HG03442 (cell line): ENCODE data around the gene ATP8B2.
"Not testable (repeated sequence)": the region's sequence is repeated elsewhere in the genome, so short reads cannot be mapped to it uniquely, and the experiment has no call there.

Experiments used
- ATAC-seq: cut with Tn5 transposase; IDR thresholded peaks from one replicate; pipeline ENCODE4 v1.9.1; 2021; ENCODE audit warnings: mild to moderate bottlenecking, moderate library complexity; ENCODE audit not compliant: unreplicated experiment

ATP8B2 gene

DNA sequence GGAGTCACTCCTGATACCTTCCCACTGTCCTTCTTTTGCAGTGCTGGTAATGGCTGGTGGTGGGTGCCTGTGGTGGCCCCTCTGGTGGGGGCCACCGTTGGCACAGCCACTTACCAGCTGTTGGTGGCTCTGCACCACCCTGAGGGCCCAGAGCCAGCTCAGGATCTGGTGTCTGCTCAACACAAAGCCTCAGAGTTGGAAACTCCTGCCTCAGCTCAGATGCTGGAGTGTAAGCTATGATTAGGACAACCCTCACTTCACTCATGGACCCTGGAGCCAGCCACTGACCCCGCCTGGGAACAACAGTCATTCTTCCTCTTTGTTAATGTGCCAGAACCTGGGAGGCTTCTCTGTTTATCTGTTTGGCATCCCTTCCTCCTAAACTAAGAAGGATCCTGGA, 1.1 kb upstream of the ATP8B2 start:
- no peak for ATAC-seq

DNA sequence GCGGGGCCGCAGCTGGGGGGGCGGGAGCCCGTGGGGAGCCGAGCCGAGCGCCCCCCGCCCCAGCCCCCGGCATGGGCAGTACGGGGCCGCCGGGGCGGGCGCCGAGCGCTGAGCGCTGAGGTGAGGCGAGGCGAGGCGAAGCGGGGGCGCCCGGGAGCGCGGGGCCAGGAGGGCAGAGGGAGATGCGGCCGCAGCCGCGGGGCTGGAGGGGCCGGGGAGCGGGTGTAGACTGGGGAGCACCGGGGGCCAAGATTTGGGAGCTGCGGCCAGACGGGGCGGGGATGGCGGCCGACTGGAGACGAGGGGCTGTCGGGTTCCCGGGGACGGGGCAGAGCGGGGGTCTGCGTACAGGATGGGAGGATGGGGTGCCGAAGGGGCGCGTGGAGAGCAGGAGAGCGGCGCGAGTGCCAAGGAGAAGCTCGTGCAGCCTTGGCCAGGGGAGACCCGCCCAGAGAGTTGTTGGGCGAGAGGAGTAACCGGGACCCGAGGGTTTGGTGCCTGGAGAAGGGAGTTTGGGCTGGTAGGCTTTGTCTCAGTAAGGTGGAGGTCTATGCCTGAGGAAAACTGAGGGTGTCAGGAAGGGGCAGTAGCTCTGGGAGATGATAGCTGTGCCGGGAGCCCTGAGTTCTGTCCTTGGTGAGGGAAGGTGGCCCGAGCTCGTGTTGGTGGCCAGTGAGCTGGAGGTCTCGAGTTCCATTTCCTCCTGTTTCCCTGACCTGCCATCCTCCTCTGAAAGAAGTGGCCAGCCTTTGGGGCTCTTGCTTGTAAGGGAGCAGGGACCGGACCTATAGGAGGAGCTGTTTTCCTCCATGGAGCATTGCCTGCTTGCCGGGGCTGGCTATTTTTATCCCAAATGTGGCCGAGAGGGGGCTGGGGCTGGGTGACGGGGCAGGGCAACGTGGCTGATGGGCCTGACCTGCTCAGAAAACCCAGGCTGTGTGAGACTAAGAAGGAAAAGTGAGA, 539 bp downstream of the ATP8B2 start:
- ATAC-seq = no peak

DNA sequence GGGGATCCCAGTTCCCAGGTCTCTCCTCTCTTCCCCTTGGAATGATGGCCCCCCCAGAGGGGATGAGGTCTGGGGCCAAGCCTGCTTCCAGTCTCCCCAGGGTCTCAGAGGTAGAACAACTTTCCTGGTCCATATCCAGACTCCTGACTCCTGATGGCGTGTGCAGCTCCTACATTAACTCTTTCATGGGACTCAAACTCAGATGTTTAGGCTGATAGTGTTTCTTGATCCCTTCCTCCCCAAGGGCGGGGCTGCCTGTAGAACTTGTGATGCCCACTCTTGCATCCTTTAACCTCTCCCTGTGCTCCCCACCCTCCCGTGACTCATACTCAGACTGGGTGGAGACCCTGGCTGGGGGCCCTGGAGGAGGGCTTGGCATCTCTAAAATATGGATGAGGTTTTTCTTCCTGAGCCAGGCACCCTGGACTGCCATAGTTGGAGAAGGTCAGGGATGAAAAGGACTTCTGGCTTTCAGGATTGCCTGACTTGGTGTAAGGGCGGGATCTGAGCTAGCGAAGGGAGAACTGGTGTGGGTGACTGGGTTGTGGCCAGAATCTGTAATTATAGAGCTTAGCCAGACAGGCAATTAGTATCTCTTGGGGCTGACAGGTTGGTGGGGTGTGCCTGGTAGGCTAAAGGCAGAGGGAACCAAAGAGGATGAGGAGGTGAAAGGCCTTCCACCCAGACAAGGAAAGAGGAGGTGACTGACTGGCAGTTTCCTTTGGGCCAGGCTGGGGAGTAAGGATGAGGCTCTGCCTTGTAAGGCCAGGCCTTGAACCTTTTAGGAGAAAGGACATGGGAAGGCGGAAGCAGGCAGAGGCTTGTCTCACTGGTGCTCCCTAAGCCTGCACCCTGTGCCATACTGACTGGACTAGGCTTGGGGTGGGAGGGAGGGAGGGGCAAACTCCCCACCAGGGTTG, 1.5 kb downstream of the ATP8B2 start:
- ATAC-seq = no peak

DNA sequence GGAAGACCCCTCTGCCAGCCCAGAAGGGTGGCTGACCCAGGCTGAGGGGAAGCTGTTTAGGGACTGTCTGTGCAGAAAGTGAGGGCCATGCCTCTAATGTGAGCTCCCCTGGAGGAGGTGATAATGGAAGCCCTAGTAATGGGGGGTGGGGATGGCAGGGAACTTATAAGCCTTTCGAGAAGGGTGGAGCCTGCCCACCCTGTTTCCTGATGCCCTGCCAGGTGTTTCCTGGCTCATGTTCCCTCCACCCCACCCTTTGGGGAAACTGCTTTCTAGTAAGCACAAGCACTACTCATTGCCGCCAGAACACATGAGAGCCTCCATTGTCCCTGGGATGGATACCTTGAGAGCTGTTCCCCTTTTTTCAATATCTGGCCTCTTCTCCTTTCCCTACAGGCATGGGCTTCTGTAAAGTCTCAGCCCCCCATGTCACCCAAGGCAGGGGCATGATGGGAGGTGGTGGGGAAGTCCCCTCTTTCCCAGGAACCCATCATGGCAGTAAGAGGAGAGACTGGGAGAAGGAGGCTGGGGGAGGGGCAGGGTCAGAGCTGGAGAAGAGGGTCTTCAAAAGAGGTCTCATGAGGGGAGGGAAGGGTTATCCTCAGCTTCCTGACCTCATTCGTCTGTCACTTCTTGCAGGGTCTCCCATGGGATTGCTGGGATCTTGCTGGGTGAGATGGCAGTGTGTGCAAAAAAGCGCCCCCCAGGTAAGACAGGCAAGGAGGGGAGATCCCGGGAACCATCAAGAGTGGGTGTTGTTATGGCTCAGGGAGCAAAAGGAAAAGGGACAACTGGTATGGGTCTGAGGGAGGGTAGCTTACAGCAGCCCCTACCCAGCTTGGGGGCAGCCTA, 2.4 kb downstream of the ATP8B2 start:
- ATAC-seq = no peak

DNA sequence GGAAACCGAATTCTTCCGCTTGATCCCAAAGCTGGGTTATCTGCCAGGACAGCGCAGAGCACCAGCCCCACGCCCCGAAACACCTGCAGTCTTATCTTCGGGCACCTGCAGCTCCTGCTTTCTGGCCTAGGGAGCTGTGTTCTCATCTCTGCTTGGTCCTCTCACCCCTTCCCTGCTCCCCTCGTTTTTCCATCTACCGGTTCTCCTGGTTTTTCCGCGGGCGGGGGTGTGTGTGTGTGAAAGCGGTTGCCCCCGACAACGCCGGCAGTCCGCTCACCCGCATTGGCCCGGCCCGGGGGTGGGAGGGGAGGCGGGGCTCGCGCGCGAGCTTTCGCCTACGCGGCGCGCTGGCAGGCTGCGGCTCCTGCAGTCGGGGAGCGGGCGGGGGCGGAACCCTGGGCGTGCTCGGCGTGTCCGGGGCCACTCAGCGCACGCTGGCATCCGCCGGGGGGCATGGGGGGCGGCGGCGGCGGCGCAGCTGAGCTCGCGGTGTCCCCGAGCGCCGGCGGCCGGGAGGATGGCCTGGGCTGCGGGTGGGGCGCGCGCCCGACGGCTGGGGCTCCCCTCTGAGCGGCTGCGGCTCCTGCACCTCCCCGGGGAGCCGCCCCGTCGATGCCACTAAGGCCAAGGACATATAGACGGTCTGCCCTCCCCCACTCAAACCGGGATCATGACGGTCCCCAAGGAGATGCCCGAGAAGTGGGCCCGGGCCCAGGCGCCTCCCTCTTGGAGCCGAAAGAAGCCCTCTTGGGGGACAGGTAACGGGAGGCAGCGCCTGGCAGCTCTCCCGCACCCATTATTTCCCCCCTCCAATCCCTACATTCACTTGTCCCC, 3.2 kb downstream of the ATP8B2 start:
- ATAC-seq = no peak

DNA sequence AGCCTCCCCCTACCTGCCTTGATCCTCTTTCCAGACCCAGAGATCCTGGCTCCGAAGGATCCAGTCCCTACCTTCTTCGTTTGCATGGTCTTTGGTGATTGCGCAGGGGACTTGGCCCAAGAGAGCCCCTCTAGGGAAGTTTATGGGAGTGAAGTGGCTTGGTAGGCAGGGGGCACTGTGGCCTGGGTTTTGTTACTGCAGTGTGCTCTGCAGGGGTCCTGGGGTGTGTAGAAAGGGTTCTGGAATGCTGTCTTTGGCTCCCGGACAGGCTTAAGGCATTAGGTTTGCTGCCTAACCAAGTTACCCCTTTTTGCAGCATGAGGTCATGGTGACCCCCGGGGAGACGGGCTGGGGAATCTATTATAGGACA, 3.8 kb downstream of the ATP8B2 start:
- ATAC-seq = no peak

DNA sequence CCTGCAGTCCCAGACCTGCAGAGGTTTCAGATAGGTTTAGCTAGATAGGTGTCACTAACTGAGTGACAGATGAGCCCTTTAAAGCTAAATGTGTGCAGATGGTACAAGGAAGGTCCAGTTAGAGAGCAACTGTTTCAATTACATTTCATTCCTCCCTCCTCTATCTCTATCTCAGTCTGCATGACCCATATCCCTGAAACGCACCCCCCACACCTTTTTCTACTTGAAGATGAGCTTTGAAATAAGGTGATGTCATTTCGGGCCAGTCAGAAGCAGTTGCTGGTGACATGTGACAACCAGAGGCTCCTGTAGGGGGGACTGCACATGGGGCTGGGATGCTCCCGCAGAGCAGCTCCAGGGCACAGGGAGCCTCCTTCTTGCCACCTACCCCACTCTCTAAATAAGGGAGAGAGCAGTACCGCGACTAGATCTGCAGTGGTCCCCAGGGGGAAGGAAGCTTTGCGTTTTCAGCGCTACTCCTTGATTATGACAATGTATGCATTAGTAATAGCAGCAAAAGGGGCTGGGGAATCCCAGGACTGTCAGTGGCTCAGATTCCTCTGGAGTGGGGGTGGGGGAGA, 4.3 kb downstream of the ATP8B2 start:
- no peak for ATAC-seq

DNA sequence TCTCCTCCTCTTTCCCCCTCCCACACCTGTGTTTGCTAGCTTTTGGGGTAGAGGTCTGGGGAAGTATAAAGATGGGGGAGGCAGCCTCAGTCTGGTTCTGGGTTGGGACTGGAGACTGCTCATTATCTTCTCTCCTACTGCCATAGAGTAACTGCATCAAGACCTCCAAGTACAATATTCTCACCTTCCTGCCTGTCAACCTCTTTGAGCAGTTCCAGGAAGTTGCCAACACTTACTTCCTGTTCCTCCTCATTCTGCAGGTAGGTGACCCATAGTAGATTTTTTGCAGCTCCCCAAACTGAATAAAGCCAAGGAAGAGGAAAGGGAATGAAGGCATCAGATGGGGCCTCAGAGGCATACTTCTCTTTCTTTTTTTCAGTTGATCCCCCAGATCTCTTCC, 5.3 kb downstream of the ATP8B2 start:
- ATAC-seq = no peak

DNA sequence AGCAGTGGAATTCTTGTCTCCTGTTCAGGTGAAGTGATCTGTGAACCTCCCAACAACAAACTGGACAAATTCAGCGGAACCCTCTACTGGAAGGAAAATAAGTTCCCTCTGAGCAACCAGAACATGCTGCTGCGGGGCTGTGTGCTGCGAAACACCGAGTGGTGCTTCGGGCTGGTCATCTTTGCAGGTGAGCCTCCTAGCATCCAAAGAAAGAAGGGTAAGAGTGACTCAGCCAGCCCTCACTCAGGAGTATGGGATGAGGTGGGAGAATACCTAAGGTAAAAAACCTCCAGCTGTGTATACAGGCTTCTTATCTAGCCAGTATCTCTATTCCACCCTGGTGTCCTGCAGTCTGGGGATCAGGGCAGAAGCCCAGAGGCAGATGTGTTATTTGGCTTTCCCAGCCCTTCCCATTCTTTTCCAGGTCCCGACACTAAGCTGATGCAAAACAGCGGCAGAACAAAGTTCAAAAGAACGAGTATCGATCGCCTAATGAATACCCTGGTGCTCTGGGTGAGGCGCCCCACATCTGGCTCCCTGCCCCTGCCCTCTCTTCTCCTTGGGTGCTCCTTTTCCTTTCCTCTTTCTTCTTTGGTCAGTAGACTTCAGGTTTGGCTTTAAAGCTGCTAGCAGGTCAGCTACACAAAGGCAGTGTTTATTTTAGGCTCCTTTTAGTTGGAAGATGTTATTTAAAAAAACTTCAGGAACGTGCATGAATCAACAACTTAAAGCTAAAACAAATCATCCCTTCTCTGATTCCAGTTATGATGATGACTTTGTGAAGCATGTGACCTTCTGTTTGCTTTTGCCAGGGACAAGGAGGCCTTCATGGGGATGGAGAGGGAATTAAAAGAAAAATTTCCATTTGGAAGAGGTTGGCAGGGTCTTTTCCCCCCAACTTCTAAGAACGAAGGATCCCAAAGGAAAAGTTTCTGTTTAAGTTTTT, 9.0 kb downstream of the ATP8B2 start:
- ATAC-seq = no peak

DNA sequence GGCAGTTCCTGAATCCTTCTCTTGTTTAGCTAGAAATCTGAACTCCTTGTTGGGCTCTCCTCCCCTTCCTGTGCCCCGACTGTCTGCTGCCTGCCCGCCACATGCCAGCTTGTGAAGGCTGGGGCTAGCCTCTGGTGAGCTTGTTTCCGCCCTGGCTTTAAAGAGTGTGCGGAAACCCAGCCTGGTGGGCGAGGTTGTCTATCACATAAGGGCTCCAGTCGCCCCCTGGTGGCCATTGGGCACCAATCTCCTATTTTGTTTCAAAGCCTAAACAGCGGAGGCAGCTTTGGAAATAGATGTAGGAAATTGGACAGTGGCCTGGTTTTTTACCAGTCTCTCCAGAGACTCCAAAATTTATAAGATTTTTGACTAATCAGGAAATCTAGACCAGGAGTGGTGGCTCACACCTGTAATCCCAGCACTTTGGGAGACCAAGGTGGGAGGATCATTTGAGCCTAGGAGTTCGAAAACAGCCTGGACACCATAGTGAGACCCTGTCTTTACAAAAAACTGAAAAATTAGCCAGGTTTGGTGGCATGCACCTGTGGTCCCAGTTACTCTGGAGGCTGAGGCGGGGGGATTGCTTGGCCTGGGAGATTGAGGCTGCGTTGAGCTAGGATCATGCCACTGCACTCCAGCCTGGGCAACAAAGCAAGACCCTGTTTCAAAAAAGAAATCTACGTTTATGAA, 9.8 kb downstream of the ATP8B2 start:
- no peak for ATAC-seq

DNA sequence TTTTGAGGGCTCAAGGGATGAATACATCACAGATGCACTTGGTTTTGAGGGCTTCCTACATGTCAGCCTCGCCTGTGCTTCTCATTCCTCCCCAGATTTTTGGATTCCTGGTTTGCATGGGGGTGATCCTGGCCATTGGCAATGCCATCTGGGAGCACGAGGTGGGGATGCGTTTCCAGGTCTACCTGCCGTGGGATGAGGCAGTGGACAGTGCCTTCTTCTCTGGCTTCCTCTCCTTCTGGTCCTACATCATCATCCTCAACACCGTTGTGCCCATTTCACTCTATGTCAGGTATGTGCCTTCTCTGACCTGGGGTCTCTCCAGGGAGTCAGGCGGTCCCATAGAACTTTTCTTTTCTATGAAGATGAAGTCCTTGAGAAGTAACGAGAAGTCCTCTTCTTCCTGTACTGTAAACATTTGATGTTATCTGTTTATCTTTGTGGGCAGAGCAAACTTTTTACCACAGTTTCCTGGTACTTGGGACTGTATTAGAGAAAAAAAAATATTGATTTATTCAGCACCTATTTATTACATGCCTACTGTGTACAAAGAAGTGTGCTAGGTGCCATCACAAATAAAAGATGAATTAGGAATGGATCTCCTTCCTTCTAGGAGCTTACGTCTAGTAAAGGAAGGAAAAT, 12.0 kb downstream of the ATP8B2 start:
- ATAC-seq = no peak

DNA sequence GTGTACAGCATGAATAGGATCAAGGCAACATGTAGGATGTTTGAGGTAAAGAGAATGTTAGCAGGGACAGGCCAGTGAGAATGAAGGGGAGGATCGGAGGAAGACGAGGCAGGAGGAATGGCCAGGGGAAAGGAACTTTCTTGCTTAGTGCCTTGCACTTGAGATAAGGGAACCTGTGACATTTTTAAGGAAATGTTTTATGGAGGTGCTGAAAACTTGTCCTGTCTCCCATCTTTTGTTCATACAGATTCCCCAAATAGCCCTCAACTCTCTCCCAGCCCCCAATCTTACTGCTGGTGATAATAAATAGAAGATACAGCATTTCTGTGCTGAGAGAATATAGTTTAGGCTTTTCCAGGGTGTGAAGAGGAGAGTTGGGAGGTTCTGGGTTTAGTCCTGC, 13.6 kb downstream of the ATP8B2 start:
- ATAC-seq = no peak

DNA sequence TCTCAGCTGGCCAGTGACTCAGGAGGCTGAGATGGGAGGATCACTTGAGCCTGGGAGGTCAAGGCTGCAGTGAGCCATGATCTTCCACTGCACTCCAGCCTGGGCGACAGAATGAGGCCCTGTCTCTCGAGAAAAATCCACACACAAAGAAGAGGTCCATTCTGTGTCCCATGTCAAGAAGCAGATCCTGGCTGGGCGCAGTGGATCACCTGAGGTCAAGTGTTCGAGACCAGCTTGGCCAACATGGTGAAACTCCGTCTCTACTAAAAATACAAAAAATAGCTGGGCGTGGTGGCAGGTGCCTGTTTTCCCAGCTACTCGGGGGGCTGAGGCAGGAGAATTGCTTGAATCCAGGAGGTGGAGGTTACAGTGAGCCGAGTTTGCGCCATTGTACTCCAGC, 16.0 kb downstream of the ATP8B2 start:
- ATAC-seq = not testable (repeated sequence)

DNA sequence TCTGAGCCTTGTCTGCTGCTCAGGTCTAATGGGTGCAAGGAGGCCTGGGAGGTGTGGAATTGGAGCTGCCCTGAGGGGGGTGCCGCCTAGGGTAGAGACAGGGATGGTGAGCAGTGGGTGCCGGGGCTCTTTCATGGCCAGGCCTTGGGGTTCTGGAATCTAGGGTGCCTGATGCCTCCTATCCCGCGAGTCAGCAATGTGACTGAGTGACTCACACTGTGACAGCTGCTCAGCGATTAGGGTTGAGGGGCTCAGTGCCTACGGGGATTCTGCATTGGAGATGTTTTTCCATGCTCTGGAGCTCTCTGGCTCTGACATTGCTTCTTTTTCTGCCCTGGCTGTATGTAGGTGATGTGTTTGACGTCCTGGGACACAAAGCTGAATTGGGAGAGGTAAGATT, 16.8 kb downstream of the ATP8B2 start:
- ATAC-seq = no peak

DNA sequence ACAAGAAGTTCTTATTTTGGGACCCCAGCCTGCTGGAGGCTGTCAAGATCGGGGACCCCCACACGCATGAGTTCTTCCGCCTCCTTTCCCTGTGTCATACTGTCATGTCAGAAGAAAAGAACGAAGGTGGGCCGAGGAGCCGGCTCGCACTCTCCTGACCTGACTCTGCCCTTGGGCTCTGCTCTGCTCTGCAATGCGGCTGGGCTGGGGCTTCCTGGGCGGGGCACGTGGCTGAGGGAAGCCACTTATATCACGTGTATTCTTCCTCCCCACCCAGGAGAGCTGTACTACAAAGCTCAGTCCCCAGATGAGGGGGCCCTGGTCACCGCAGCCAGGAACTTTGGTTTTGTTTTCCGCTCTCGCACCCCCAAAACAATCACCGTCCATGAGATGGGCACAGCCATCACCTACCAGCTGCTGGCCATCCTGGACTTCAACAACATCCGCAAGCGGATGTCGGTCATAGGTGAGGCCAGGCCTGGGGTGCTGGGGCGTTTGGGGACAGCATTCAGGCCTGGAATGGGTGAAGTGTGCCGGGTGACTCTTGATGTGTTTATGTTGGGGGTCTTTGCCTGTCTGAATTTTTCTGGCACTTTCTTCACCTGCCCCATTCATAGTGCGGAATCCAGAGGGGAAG, 17.6 kb downstream of the ATP8B2 start:
- ATAC-seq = no peak

DNA sequence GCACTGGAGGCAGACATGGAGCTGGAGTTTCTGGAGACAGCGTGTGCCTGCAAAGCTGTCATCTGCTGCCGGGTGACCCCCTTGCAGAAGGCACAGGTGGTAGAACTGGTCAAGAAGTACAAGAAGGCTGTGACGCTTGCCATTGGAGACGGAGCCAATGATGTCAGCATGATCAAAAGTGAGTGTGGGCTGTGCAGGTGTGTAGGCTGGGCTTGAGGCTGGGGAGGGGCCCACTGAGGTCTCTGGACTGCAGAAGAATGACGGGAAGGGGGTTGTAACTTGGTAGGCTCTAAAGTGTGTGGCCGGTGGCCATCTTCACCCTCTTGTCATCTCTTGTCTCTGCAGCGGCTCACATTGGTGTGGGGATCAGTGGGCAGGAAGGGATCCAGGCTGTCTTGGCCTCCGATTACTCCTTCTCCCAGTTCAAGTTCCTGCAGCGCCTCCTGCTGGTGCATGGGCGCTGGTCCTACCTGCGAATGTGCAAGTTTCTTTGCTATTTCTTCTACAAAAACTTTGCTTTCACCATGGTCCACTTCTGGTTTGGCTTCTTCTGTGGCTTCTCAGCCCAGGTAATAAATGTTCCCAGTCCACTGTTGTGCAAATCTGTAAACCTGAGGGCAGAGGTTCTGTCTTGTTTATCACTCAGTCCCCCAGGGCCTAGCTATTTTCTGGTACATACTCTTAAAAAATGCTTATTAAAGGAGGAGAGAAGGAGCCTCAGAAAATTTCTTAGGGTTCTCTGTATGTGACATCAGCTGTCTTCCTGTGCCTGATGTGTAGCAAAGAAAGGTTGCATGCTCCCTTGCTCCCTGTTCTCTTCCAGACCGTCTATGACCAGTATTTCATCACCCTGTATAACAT, 19.9 kb downstream of the ATP8B2 start:
- no peak for ATAC-seq
